Natural killer cell (primary cell): Measurements from ENCODE around the gene CYLD. TPM values are rescaled to one million over a fixed set of nuclear protein-coding genes. Genes with fewer than 3 reads are reported as not detected.
A peak's percentile ranks its signal among the peaks of the same experiment; 100 is the strongest.

Experiments
- ATAC-seq, 3 donors: fragments of 150-1000 bp in 2 of 3; fragments of 200-7000 bp in 1 of 3; cut with Tn5 transposase; 1 replicate in 1 of 3; 2 replicates in 2 of 3; pipeline ENCODE4 v1.10.0; 2021; ENCODE audit warnings: mild to moderate bottlenecking in 2 of 3, moderate library complexity in 2 of 3
- DNase-seq, 2 donors: peaks; one replicate each; pipeline versions ENCODE4 v3.0.0 to v3.0.0-alpha.2; 2013 to 2021; ENCODE audit warnings: mixed read lengths in 1 of 2
- H3K27ac ChIP-seq: one replicate; pipeline ENCODE4 v1.5.1; 2013; ENCODE audit warnings: mild to moderate bottlenecking, low read length
- H3K27me3 ChIP-seq: one replicate; pipeline ENCODE4 v1.6.1; 2013; ENCODE audit warnings: low read length; ENCODE audit not compliant: control insufficient read depth, insufficient read depth
- H3K36me3 ChIP-seq: one replicate; pipeline ENCODE4 v1.6.1; 2013; ENCODE audit warnings: low read length; ENCODE audit not compliant: control insufficient read depth, insufficient read depth
- H3K4me1 ChIP-seq: one replicate; pipeline ENCODE4 v1.6.1; 2013; ENCODE audit warnings: low read length; ENCODE audit not compliant: control insufficient read depth, insufficient read depth
- H3K4me3 ChIP-seq: one replicate; pipeline ENCODE4 v1.5.1; 2013; ENCODE audit warnings: low read length
- H3K9me3 ChIP-seq: one replicate; pipeline ENCODE4 v1.6.1; 2013; ENCODE audit warnings: low read length; ENCODE audit not compliant: control insufficient read depth, insufficient read depth
- H3K27ac Mint-ChIP-seq, 2 donors: one replicate each; pipeline ENCODE4 v1.8.0; 2022; ENCODE audit warnings: mild to moderate bottlenecking in 2 of 2, mixed read lengths in 2 of 2, moderate library complexity in 1 of 2
- H3K27me3 Mint-ChIP-seq, 2 donors: one replicate each; pipeline ENCODE4 v1.8.0; 2022; ENCODE audit warnings: low read depth in 2 of 2, mixed read lengths in 2 of 2
- H3K36me3 Mint-ChIP-seq: one replicate; pipeline ENCODE4 v1.8.0; 2022; ENCODE audit warnings: mixed read lengths
- H3K4me1 Mint-ChIP-seq, 2 donors: one replicate each; pipeline ENCODE4 v1.8.0; 2022; ENCODE audit warnings: mixed read lengths in 2 of 2
- H3K4me3 Mint-ChIP-seq: one replicate; pipeline ENCODE4 v1.8.0; 2022; ENCODE audit warnings: mild to moderate bottlenecking, moderate library complexity, mixed read lengths
- H3K9me3 Mint-ChIP-seq, 2 donors: one replicate each; pipeline ENCODE4 v1.8.0; 2022; ENCODE audit warnings: mixed read lengths in 2 of 2
- CTCF ChIP-seq: fragments of 200-600 bp; IDR thresholded peaks from one replicate; pipeline ENCODE4 v1.8.0; 2022; ENCODE audit warnings: antibody characterized with exemption
- WGBS: methylation state at CpG from one replicate; pipeline ENCODE4 v1.1.7; 2013; ENCODE audit warnings: missing lambda C conversion rate; ENCODE audit not compliant: insufficient coverage; 5-methylcytosine and 5-hydroxymethylcytosine counted together
- intact Hi-C: fragments of 100-400 bp; cut with micrococcal nuclease; formaldehyde crosslinking; loops from one replicate; pipeline ENCODE4 v1.14.2; 2022
- total RNA-seq, 4 donors: library from RNA; stranded (reverse); fragments of 120-200 nt in 1 of 4; gene quantifications; one replicate each; pipeline versions ENCODE4 v1.2.3 to v1.2.4, GENCODE V29; 2013 to 2022

Gene CYLD
- total RNA-seq, 3 donors from 2014 or later (not counting 1 experiment from before 2014, with no cell fraction given), result 227 to 246 (median 236) TPM

- Histone ChIP-seq H3K4me3 (no peak overlapping the region), H3K27ac (no peak overlapping the region), H3K9me3 (no peaks in the 10 kb centered on the region), H3K36me3 (peaks cover 39% of the 10 kb centered on the region), H3K4me1 (no peaks in the 10 kb centered on the region), H3K27me3 (no peaks in the 10 kb centered on the region)
- DNase-seq (no peak), ATAC-seq (no peak)
- intact Hi-C loops, result no loop called here
- WGBS, result 94% methylated on average over 5 of the region's 5 CpGs
- H3K4me1 Mint-ChIP-seq, result peaks cover 47 to 49% of the 10 kb centered on the region in 2 donors
- H3K27me3 Mint-ChIP-seq, result no peaks in the 10 kb centered on the region
- peak overlapping the region in 1 of 2 donors; percentile 26 for H3K27ac Mint-ChIP-seq
- no peak overlapping the region for H3K4me3 Mint-ChIP-seq
- H3K36me3 Mint-ChIP-seq, result peaks cover 8% of the 10 kb centered on the region
- no peaks in the 10 kb centered on the region for H3K9me3 Mint-ChIP-seq
- no peak for TF ChIP-seq CTCF
Measured at GRCh38 chr16:50774405-50774804, 32.5 kb downstream of the CYLD start.

GRCh38 chr16:50774960-50775359, 33.1 kb downstream of the CYLD start:
- DNase-seq, result no peak
- H3K27me3 Mint-ChIP-seq, result no peaks in the 10 kb centered on the region
- Histone ChIP-seq H3K9me3 (no peaks in the 10 kb centered on the region), H3K27ac (no peak overlapping the region), H3K36me3 (peaks cover 45% of the 10 kb centered on the region), H3K4me3 (no peak overlapping the region), H3K27me3 (no peaks in the 10 kb centered on the region), H3K4me1 (no peaks in the 10 kb centered on the region)
- 100% methylated on average over 3 of the region's 3 CpGs for WGBS
- no peaks in the 10 kb centered on the region for H3K9me3 Mint-ChIP-seq
- H3K4me3 Mint-ChIP-seq, result no peak overlapping the region
- TF ChIP-seq CTCF, result no peak
- H3K27ac Mint-ChIP-seq, result no peak overlapping the region
- ATAC-seq, result no peak
- intact Hi-C loops, result no loop called here
- peaks cover 42 to 43% of the 10 kb centered on the region in 2 donors for H3K4me1 Mint-ChIP-seq
- peaks cover 10% of the 10 kb centered on the region for H3K36me3 Mint-ChIP-seq

- no peak overlapping the region for H3K4me3 ChIP-seq
- no peak overlapping the region for H3K27ac Mint-ChIP-seq
- intact Hi-C loops, result no loop called here
- H3K27me3 Mint-ChIP-seq, result no peaks in the 10 kb centered on the region
- H3K9me3 Mint-ChIP-seq, result no peaks in the 10 kb centered on the region
- no peaks in the 10 kb centered on the region for H3K27me3 ChIP-seq
- WGBS, result no CpG with 5 or more reads among the region's 1 CpG
- no peak for ATAC-seq
- no peaks in the 10 kb centered on the region for H3K9me3 ChIP-seq
- DNase-seq, result no peak
- H3K36me3 ChIP-seq, result peaks cover 55% of the 10 kb centered on the region
- H3K36me3 Mint-ChIP-seq, result peaks cover 15% of the 10 kb centered on the region
- no peaks in the 10 kb centered on the region for H3K4me1 ChIP-seq
- no peak for TF ChIP-seq CTCF
- H3K4me1 Mint-ChIP-seq, result peaks cover 37 to 41% of the 10 kb centered on the region in 2 donors
- H3K27ac ChIP-seq, result no peak overlapping the region
- no peak overlapping the region for H3K4me3 Mint-ChIP-seq
Measured at GRCh38 chr16:50776037-50776436, 34.2 kb downstream of the CYLD start.
